ENCODE data around the gene ITGA2B. TPM values are rescaled to one million over a fixed set of nuclear protein-coding genes. Genes with fewer than 3 reads are reported as not detected.
A peak's percentile ranks its signal among the peaks of the same experiment; 100 is the strongest.
"Not testable (repeated sequence)": the region's sequence is repeated elsewhere in the genome, so short reads cannot be mapped to it uniquely, and the experiment has no call there.

The ITGA2B gene
- total RNA-seq, 2 experiments from 2014 or later: 0.57 to 0.63 TPM

DNA sequence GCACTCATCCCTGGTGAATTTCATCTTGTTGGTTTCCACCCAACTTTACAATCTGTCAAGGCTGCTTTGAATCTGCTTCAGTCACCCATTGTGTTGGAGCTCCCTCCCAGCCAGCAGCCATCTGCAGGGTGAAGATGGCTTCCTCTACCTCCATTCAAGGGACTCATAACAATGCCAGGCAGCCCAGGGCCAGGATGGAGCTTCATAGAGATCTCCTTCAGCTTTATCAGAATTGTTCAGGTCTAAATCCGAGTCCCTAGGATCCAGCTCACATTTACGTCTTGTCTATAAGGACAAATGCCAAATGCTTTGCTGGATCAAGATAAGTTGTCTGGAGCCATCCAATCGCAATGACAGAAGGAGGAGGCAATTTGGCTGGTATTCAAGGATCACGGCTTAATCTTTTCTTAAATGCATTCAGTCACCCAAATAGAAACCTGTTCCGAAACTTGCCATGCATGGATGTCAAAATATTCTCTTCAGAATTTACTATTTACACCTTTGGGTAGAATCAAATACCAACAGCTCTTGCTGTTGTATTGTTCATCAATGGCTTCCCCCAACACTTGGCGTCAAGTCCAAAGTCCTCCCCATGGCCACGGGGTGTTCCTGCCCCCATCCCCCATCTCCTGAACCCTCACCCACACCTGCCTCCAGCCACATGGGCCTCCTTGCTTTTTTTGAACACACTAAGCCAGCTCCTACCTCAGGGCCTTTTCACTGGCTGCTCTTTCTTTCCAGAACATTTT, 22.0 kb downstream of the ITGA2B start:
- Histone ChIP-seq H3K9me3 (ENCODE audit: low read length) (no peaks in the 10 kb centered on the region), H3K4me2 (ENCODE audit: low read length) (no peak overlapping the region), H3K4me3 (ENCODE audit: low read depth, low read length, poor library complexity, severe bottlenecking) (no peak overlapping the region), H3K27ac (ENCODE audit: low read depth, low read length, poor library complexity, severe bottlenecking) (no peak overlapping the region), H3K9me2 (ENCODE audit: insufficient read depth, low read length) (no peaks in the 10 kb centered on the region), H2AFZ (ENCODE audit: low read length) (no peak overlapping the region), H3K79me2 (ENCODE audit: insufficient read depth, low read depth, low read length) (no peaks in the 10 kb centered on the region), H4K20me1 (ENCODE audit: insufficient read depth, low read length) (no peaks in the 10 kb centered on the region), H3K4me1 (ENCODE audit: insufficient read depth, low read length, poor library complexity, severe bottlenecking) (peaks cover 6% of the 10 kb centered on the region), H3K36me3 (ENCODE audit: insufficient read depth, low read length) (no peaks in the 10 kb centered on the region)
- CTCF ChIA-PET (ENCODE audit: unreplicated experiment): no interaction called here
- POLR2A ChIA-PET: interaction anchor here (0.6 kb wide), 1 partner anchor 149 kb away, joined by 3 read pairs; no protein-coding TSS in a partner anchor
- no TSS peak for BruUV-seq (replicated peaks)
- TF ChIP-seq, protein P1, sequence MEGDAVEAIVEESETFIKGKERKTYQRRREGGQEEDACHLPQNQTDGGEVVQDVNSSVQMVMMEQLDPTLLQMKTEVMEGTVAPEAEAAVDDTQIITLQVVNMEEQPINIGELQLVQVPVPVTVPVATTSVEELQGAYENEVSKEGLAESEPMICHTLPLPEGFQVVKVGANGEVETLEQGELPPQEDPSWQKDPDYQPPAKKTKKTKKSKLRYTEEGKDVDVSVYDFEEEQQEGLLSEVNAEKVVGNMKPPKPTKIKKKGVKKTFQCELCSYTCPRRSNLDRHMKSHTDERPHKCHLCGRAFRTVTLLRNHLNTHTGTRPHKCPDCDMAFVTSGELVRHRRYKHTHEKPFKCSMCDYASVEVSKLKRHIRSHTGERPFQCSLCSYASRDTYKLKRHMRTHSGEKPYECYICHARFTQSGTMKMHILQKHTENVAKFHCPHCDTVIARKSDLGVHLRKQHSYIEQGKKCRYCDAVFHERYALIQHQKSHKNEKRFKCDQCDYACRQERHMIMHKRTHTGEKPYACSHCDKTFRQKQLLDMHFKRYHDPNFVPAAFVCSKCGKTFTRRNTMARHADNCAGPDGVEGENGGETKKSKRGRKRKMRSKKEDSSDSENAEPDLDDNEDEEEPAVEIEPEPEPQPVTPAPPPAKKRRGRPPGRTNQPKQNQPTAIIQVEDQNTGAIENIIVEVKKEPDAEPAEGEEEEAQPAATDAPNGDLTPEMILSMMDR (conservative IDR thresholded peaks at IDR 0.05; ENCODE audit: low read length): no peak
- no peak for TF ChIP-seq EZH2phosphoT487 (IDR thresholded peaks at IDR 0.05; ENCODE audit: borderline replicate concordance, low read depth, low read length)
- no peak for DNase-seq (ENCODE audit: low spot score)
- intact Hi-C loops (cut with micrococcal nuclease; ENCODE audit: unreplicated experiment): no loop called here

DNA sequence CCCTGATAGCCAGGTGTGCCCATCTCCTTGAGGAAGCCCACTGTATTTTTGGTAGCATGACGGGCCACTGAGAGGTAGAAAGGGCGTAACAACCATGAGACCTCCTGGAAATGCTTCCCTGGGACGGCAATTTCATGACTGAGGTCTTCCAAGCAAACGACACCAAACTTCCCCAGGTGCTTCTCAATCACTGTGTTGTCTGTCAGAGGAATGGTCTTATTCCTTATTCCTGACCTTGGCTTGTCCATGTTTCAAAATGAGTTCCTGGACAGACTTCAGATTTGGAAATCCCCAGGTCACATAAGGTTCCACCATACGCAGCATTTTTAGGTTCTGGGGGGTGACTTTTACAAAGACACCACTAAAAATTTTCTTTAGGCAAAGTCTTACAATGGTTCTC, 24.4 kb downstream of the ITGA2B start:
- H3K27ac ChIP-seq (ENCODE audit: low read depth, low read length, poor library complexity, severe bottlenecking); H3K9me2 ChIP-seq (ENCODE audit: insufficient read depth, low read length); POLR2A ChIA-PET; intact Hi-C loops (cut with micrococcal nuclease; ENCODE audit: unreplicated experiment); H3K79me2 ChIP-seq (ENCODE audit: insufficient read depth, low read depth, low read length); H3K36me3 ChIP-seq (ENCODE audit: insufficient read depth, low read length); H3K4me3 ChIP-seq (ENCODE audit: low read depth, low read length, poor library complexity, severe bottlenecking); H3K4me2 ChIP-seq (ENCODE audit: low read length); H2AFZ ChIP-seq (ENCODE audit: low read length); DNase-seq (ENCODE audit: low spot score); BruUV-seq (replicated peaks); H3K9me3 ChIP-seq (ENCODE audit: low read length); H4K20me1 ChIP-seq (ENCODE audit: insufficient read depth, low read length): not testable (repeated sequence)
- peaks cover 29% of the 10 kb centered on the region for H3K4me1 ChIP-seq (ENCODE audit: insufficient read depth, low read length, poor library complexity, severe bottlenecking)
- CTCF ChIA-PET (ENCODE audit: unreplicated experiment): interaction anchor here (0.6 kb wide), 1 partner anchor 161 kb away, joined by 3 read pairs; no protein-coding TSS in a partner anchor

DNA sequence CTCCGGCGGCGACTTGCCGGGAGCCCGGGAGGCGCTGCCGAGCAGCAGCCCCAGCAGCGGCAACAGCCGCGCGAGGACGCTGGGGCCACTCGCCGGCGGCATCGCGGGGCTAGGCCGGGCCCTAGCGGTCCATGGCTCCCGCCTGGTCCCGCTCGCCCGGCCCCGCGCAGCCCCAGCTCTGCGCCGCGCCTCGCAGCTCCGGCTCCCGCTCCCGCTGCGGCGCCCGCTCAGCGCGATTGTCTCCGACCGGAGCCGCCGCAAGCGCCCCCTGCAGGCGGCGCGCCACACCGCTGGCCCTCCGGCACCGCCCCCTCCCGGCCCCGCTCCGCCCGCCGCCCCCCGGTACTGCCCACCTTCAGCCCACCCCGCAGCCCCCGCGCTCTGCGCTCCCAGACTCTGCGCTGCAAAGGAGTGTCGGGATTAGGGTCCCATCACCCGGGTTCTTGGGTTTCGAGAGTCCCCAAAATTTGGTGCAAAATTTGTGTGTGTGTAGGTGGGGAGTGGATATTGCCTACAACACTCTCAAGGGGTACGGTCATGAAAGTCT, 25.8 kb downstream of the ITGA2B start, which contains the start of gene FAM171A2:
Gene FAM171A2 (minus strand): TSS at position 241 of the 547 bp plus-strand sequence. CDS start 139 bp downstream, at position 102.
- Histone ChIP-seq H3K4me2 (ENCODE audit: low read length) (peak within 1 kb of the TSS; percentile 89), H3K36me3 (ENCODE audit: insufficient read depth, low read length) (no peaks in the 10 kb centered on the region), H3K9me3 (ENCODE audit: low read length) (no peaks in the 10 kb centered on the region), H3K4me3 (ENCODE audit: low read depth, low read length, poor library complexity, severe bottlenecking) (peak within 1 kb of the TSS; percentile 77), H3K79me2 (ENCODE audit: insufficient read depth, low read depth, low read length) (no peaks in the 10 kb centered on the region), H4K20me1 (ENCODE audit: insufficient read depth, low read length) (no peaks in the 10 kb centered on the region), H3K4me1 (ENCODE audit: insufficient read depth, low read length, poor library complexity, severe bottlenecking) (peaks cover 43% of the 10 kb centered on the region), H2AFZ (ENCODE audit: low read length) (peak within 1 kb of the TSS; percentile 83), H3K9me2 (ENCODE audit: insufficient read depth, low read length) (no peaks in the 10 kb centered on the region), H3K27ac (ENCODE audit: low read depth, low read length, poor library complexity, severe bottlenecking) (no peak within 1 kb of the TSS)
- intact Hi-C loops (cut with micrococcal nuclease; ENCODE audit: unreplicated experiment): no loop called here
- peak; percentile 83 for DNase-seq (ENCODE audit: low spot score)
- BruUV-seq (replicated peaks): no TSS peak
- POLR2A ChIA-PET: interaction anchor here (0.6 to 1.3 kb wide), 3 partner anchors 16 to 180 kb away, joined by 3 to 4 read pairs (median 3); no protein-coding TSS in a partner anchor
- CTCF ChIA-PET (ENCODE audit: unreplicated experiment): no interaction called here
- no peak for TF ChIP-seq EZH2phosphoT487 (IDR thresholded peaks at IDR 0.05; ENCODE audit: borderline replicate concordance, low read depth, low read length)
- TF ChIP-seq, protein P1 (conservative IDR thresholded peaks at IDR 0.05; ENCODE audit: low read length): peak; percentile 74
